D721Med (cell line): ENCODE measurements around the gene CYSTM1.
A peak's percentile ranks its signal among the peaks of the same experiment; 100 is the strongest.

Source experiments
- DNase-seq: peaks from one replicate; pipeline ENCODE4 v3.0.0; 2011; ENCODE audit warnings: low spot score; ENCODE audit not compliant: insufficient read length
- FAIRE-seq: peaks from 2 replicates; lab custom pipeline; 2011; peaks lifted over from hg19 to GRCh38; lab: Jason Lieb, UNC
- TF ChIP-seq, protein P1 (sequence below): IDR thresholded peaks from 2 replicates; pipeline ENCODE4 v1.5.1; 2012; ENCODE audit warnings: mild to moderate bottlenecking, control low read depth; ENCODE audit not compliant: insufficient read depth; ENCODE audit errors: missing control alignments

Gene CYSTM1

DNA sequence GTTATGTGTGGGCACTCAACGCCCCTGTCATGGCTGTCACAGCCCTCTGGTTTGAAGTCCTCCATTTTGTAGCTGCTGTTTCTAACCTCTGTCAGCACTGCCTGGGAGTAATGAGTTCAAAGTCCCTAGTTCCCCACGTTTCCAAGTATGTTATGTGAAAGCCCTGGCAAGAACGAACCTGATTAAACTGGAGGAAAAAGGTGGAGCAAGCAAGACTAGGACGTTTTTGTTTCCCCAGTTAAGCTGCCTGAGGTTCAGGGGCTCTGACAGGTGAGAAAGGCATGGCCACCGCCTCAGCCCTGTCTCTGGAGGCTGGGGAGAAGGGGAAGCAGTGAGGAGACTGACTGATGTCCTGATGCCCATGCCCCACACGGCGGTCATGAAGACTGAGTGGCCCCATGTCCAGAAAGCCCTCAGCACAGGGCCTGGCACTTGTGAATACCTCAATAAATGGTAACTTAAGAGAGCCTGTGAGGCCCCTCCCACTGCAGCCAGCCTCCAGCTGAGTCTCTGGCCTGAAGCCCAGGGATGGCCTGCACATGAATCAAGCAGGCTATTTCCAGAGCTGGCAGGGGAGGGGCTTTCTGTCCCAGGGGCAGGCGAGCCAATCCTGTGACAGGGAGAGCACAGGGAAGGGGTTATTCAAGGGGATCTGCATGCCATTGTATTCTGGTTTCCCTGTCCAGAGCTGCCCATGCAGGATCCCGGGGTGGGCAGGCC is 66.2 kb downstream of the CYSTM1 start:
- DNase-seq = no peak
- FAIRE-seq = no peak
- TF ChIP-seq, protein P1, sequence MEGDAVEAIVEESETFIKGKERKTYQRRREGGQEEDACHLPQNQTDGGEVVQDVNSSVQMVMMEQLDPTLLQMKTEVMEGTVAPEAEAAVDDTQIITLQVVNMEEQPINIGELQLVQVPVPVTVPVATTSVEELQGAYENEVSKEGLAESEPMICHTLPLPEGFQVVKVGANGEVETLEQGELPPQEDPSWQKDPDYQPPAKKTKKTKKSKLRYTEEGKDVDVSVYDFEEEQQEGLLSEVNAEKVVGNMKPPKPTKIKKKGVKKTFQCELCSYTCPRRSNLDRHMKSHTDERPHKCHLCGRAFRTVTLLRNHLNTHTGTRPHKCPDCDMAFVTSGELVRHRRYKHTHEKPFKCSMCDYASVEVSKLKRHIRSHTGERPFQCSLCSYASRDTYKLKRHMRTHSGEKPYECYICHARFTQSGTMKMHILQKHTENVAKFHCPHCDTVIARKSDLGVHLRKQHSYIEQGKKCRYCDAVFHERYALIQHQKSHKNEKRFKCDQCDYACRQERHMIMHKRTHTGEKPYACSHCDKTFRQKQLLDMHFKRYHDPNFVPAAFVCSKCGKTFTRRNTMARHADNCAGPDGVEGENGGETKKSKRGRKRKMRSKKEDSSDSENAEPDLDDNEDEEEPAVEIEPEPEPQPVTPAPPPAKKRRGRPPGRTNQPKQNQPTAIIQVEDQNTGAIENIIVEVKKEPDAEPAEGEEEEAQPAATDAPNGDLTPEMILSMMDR = no peak

DNA sequence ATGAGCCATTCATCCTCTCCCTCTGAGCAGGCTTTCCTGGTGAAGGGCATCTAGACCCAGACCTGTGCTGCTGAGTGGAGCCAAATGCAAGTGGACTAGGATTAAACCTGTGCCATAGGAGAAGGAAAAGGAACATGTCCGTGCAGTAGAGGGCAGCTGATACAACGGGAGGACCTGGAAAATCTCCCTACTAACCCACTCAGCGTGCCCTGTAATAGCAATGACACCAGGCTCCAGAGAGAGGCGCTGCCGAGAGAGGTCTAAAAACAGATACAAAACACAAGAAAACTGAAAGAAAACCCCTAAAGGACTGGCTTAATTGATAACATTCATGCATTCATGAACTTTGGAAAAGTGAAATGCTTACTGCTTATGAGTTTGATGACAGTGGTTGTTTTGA is 67.1 kb downstream of the CYSTM1 start:
- FAIRE-seq (no peak), DNase-seq (no peak)
- TF ChIP-seq, protein P1 = no peak

DNA sequence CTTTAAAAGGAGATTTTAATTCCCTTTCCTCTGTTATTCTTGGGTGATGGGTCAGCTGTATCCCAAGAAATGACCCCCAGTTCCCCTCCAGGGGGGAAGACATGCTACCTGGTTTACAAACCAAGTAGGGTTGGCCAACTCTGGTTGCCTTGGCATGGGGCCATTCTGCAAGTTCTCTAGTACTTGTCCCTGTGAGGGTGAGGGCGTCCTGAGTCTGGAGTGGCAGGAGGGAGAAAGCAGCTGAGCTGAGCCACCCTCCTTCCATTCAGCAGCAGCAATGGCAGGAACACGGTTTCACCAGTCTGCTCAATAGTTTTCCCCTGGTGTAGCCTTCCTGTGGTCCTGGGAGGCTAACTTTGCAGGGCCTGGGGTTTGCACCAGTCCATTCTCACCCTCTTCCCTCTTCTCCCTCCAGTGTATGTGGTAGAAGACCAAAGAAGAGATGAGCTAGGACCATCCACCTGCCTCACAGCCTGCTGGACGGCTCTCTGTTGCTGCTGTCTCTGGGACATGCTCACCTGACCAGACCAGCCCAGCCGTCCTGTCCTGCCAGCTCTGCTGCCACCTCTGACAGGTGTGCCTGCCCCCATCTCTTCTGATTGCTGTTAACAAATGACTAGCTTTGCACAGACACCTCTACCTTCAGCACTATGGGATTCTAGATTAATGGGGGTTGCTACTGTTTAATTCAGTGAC is 68.0 kb downstream of the CYSTM1 start:
- TF ChIP-seq, protein P1 = no peak
- no peak for FAIRE-seq
- DNase-seq = no peak

DNA sequence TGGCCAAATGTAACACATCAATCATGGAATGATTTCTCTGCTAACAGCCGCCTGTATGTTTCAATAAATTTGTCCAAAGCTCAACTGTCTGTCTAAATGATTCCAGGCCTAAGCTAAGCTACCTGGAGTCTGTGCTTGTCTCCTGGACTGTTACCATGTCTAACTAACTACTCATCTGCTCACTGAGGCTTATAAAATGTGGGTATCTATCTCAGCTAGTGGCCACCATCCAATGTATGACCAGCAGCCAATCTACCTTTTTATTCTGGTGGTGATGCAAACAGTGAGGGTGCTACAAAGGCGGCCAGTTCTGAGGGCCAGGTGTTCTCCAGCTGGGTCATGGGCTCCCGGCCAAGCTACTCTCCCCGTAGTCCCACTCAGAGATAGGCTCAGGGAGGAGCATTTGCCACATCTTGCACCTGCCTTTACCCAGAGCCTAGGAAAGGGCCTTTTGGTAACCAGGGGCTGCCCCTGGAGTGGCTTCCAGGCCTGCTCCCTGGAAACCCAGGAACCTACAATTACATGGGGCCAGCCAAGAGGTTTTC is 68.8 kb downstream of the CYSTM1 start:
- DNase-seq = no peak
- TF ChIP-seq, protein P1 = no peak
- FAIRE-seq = no peak

DNA sequence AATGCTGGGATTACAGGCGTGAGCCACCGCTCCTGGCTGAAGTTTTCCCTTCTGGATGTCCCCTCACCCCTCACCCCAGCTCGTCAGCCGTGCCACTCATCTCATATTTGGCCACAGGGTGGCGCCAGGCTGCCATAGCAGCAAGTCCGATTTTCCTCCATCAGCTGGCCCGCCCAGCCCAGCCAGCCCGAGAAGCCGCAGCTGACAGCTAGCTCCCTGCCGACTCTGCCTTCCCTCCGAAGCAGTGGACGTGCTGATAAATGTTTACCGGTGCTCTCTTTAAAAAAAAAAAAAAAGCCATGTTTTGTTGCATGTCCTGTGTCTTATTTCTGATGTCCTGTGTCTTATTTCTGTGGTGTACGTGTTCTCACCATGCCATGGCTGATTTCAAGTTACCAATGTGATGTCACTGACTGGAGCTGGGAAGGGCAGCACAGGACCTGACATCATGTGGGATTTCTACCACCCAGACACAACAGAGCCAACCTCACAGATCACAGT is 69.6 kb downstream of the CYSTM1 start:
- TF ChIP-seq, protein P1 = peak; percentile 81
- FAIRE-seq = no peak
- peak; percentile 60 for DNase-seq

DNA sequence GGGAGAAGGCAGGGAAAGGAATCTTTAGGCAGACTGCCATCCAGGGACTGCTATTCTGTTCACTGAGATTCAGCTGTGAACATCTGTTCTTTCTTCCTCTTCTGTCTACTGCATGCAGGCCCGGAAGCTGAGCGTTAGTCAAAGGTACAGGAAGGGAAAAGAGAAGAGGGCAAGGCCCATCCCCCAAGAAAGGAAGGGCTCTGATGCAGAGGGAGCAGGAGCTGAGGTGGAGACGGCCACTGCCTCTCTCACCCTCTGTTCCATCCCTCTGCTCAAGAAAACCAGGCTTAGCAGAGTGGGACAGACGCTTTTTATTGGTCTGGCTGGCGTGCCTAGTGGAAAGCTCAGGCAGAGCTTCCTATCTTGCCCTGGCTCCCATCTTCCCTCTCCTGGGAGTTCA is 70.4 kb downstream of the CYSTM1 start:
- FAIRE-seq = no peak
- TF ChIP-seq, protein P1 = no peak
- DNase-seq = no peak

DNA sequence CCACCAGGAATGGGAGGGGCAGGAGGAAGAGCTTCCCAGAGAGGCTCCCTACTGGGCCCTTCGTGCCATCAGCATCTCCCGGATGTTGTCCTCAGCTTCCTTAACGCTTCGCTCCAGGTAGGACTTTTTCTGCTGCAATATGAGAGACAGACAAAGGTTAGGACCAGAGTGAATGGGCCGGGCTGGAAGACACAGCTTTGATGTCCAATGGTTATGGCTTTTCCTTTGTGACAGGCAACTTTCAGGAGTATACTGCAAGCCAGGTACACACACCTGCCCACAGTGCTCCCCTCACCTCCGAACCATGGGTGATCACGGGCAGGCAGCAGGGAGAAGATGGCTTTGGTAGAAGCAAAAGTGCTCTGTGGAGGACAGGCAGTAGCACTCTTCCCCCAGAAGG is 70.9 kb downstream of the CYSTM1 start:
- no peak for DNase-seq
- TF ChIP-seq, protein P1 = no peak
- FAIRE-seq = no peak
